GM12878 (cell line): ENCODE results near the gene SRSF10. TPM values are rescaled to one million over a fixed set of nuclear protein-coding genes. Genes with fewer than 3 reads are reported as not detected.

Source experiments
- ATAC-seq: fragments of 200-7000 bp; cut with Tn5 transposase; 3 replicates; pipeline ENCODE4 v1.9.1; 2020; ENCODE audit warnings: mild to moderate bottlenecking, moderate library complexity
- BruUV-seq: library from RNA; stranded (reverse); fragments of 400-500 nt; replicated peaks from 2 replicates; lab custom pipeline; 2021; lab: Mats Ljungman, UMichigan
- CTCF ChIA-PET: fragments of 300-600 bp; sonication (Branson Sonifier 250); formaldehyde crosslinking; extraction: SDS; loops from one replicate; lab custom pipeline; 2021; ENCODE audit warnings: inconsistent platforms; lab: Yijun Ruan, JAX
- POLR2A ChIA-PET: fragments of 350-600 bp; formaldehyde crosslinking; extraction: SDS; loops from one replicate; lab custom pipeline; 2021; ENCODE audit warnings: inconsistent platforms; lab: Charles Lee
- RAD21 ChIA-PET: fragments of 300-600 bp; sonication (Branson Sonifier 250); formaldehyde crosslinking; loops from one replicate; lab custom pipeline; 2023; ENCODE audit warnings: antibody characterized with exemption; ENCODE audit not compliant: unreplicated experiment; lab: Charles Lee
- SMC1A ChIA-PET: fragments of 300-600 bp; sonication (Branson Sonifier 250); formaldehyde crosslinking; loops from one replicate; lab custom pipeline; 2023; ENCODE audit not compliant: unreplicated experiment, uncharacterized antibody; lab: Charles Lee
- DNase-seq: peaks from one replicate; pipeline ENCODE4 v3.0.0-alpha.2; 2011; ENCODE audit warnings: low read depth, low spot score
- FAIRE-seq: peaks from 3 replicates; lab custom pipeline; 2011; peaks lifted over from hg19 to GRCh38; lab: Jason Lieb, UNC
- H2AFZ ChIP-seq: 2 replicates; pipeline ENCODE4 v1.6.0; 2011; ENCODE audit warnings: low read depth, low read length, control low read depth; ENCODE audit not compliant: control insufficient read depth
- H3K27ac ChIP-seq: 2 replicates; pipeline ENCODE4 v1.5.1; 2011; ENCODE audit warnings: control low read depth; ENCODE audit not compliant: control insufficient read depth, insufficient read depth
- H3K27me3 ChIP-seq, 2 experiments: replicated peaks in 1 of 2; 2 replicates each; pipeline versions ENCODE4 v1.6.0 to v1.6.1; 2011; ENCODE audit warnings: low read length in 1 of 2; ENCODE audit not compliant: control insufficient read depth in 2 of 2, insufficient read depth in 2 of 2
- H3K36me3 ChIP-seq, 2 experiments: 2 replicates each; pipeline ENCODE4 v1.5.1; 2011; ENCODE audit warnings: low read length in 1 of 2; ENCODE audit not compliant: control insufficient read depth in 2 of 2, insufficient read depth in 2 of 2
- H3K4me1 ChIP-seq: 2 replicates; pipeline ENCODE4 v1.6.1; 2011; ENCODE audit warnings: mild to moderate bottlenecking, low read length, moderate library complexity, mixed read lengths; ENCODE audit not compliant: control insufficient read depth, insufficient read depth
- H3K4me2 ChIP-seq: 2 replicates; pipeline ENCODE4 v1.6.0; 2011; ENCODE audit warnings: control low read depth; ENCODE audit not compliant: control insufficient read depth, insufficient read depth
- H3K4me3 ChIP-seq: fragments of 200-600 bp; sonication (generic); 2 replicates; pipeline ENCODE4 v1.5.1; 2016
- H3K79me2 ChIP-seq: 2 replicates; pipeline ENCODE4 v1.6.0; 2011; ENCODE audit warnings: low read length; ENCODE audit not compliant: control insufficient read depth, insufficient read depth
- H3K9ac ChIP-seq: 2 replicates; pipeline ENCODE4 v1.8.0; 2011; ENCODE audit warnings: low read length, control low read depth, mixed read lengths; ENCODE audit not compliant: control insufficient read depth, insufficient read depth
- H3K9me3 ChIP-seq: replicated peaks from 3 replicates; pipeline ENCODE4 v1.5.1; 2011; ENCODE audit warnings: mild to moderate bottlenecking, low read length; ENCODE audit not compliant: control insufficient read depth, insufficient read depth
- H4K20me1 ChIP-seq: 2 replicates; pipeline ENCODE4 v1.6.0; 2011; ENCODE audit not compliant: control insufficient read depth, insufficient read depth
- ATF2 ChIP-seq: IDR thresholded peaks from 2 replicates; pipeline ENCODE4 v1.6.1; 2012; ENCODE audit warnings: low read length, inconsistent platforms
- ATF7 ChIP-seq: fragments of 450-650 bp; IDR thresholded peaks from 2 replicates; pipeline ENCODE4 v1.6.1; 2016; ENCODE audit warnings: low read depth, mild to moderate bottlenecking
- DPF2 ChIP-seq: fragments of 450-650 bp; IDR thresholded peaks from 2 replicates; pipeline ENCODE4 v1.6.1; 2017; ENCODE audit warnings: mild to moderate bottlenecking
- MEF2A ChIP-seq: IDR thresholded peaks from 2 replicates; pipeline ENCODE4 v1.6.1; 2011; ENCODE audit warnings: low read depth, mild to moderate bottlenecking, low read length, moderate library complexity; ENCODE audit not compliant: insufficient read depth
- MEF2B ChIP-seq: fragments of 450-650 bp; IDR thresholded peaks from 2 replicates; pipeline ENCODE4 v1.6.1; 2018; ENCODE audit warnings: mild to moderate bottlenecking, moderate library complexity; ENCODE audit not compliant: partially characterized antibody, poor library complexity, severe bottlenecking
- MTA3 ChIP-seq: IDR thresholded peaks from 2 replicates; pipeline ENCODE4 v1.6.1; 2012; ENCODE audit warnings: low read length, inconsistent platforms, borderline replicate concordance
- MXI1 ChIP-seq: fragments of 150-350 bp; IDR thresholded peaks from 2 replicates; pipeline ENCODE4 v1.6.1; 2011; ENCODE audit warnings: low read depth, mild to moderate bottlenecking, inconsistent platforms, low read length, improper control_type of control experiment
- NFIC ChIP-seq: IDR thresholded peaks from 2 replicates; pipeline ENCODE4 v1.6.1; 2012; ENCODE audit warnings: low read depth, mild to moderate bottlenecking, inconsistent platforms, low read length, moderate library complexity
- NR2C1 ChIP-seq: fragments of 450-650 bp; IDR thresholded peaks from 2 replicates; pipeline ENCODE4 v1.6.1; 2017; ENCODE audit warnings: antibody characterized with exemption, mild to moderate bottlenecking, moderate library complexity
- RAD21 ChIP-seq: IDR thresholded peaks from 2 replicates; pipeline ENCODE4 v1.6.1; 2011; ENCODE audit warnings: mild to moderate bottlenecking, low read depth, low read length, moderate library complexity; ENCODE audit not compliant: insufficient read depth
- SIN3A ChIP-seq: IDR thresholded peaks from 2 replicates; pipeline ENCODE4 v1.6.1; 2012; ENCODE audit warnings: low read depth, low read length, improper control_type of control experiment
- SMAD1 ChIP-seq: fragments of 450-650 bp; IDR thresholded peaks from 2 replicates; pipeline ENCODE4 v1.6.1; 2018; ENCODE audit warnings: mild to moderate bottlenecking, low read depth; ENCODE audit not compliant: partially characterized antibody
- SPI1 ChIP-seq: IDR thresholded peaks from 2 replicates; pipeline ENCODE4 v1.6.1; 2011; ENCODE audit warnings: low read depth, mild to moderate bottlenecking, low read length, moderate library complexity, borderline replicate concordance; ENCODE audit not compliant: insufficient read depth
- SREBF2 ChIP-seq: IDR thresholded peaks from 2 replicates; pipeline ENCODE4 v1.6.1; 2012; ENCODE audit warnings: mild to moderate bottlenecking, low read length
- SUZ12 ChIP-seq: fragments of 200-600 bp; sonication (generic); IDR thresholded peaks from one replicate; pipeline ENCODE4 v1.6.1; 2018; ENCODE audit warnings: antibody characterized with exemption, mild to moderate bottlenecking; ENCODE audit not compliant: unreplicated experiment
- TCF12 ChIP-seq: IDR thresholded peaks from 2 replicates; pipeline ENCODE4 v1.6.1; 2011; ENCODE audit warnings: low read depth, mild to moderate bottlenecking, low read length
- ZNF207 ChIP-seq: fragments of 450-650 bp; IDR thresholded peaks from 2 replicates; pipeline ENCODE4 v1.6.1; 2014; ENCODE audit warnings: antibody characterized with exemption, mild to moderate bottlenecking, borderline replicate concordance
- ZNF24 ChIP-seq: fragments of 450-650 bp; IDR thresholded peaks from 2 replicates; pipeline ENCODE4 v1.6.1; 2017; ENCODE audit warnings: antibody characterized with exemption, mild to moderate bottlenecking
- WGBS: methylation state at CpG from one replicate; pipeline ENCODE4 v1.1.6; 2016; ENCODE audit warnings: low lambda C conversion rate; ENCODE audit not compliant: insufficient replicate concordance, insufficient coverage; ENCODE audit errors: missing lambda C conversion rate; 5-methylcytosine and 5-hydroxymethylcytosine counted together
- in situ Hi-C: fragments of 300-500 bp; cut with MboI; formaldehyde crosslinking; loops from 9 replicates; pipeline ENCODE4 v1.14.3; 2018; ENCODE audit warnings: mixed read lengths
- intact Hi-C: fragments of 100-400 bp; cut with micrococcal nuclease; formaldehyde crosslinking; loops from one replicate; pipeline ENCODE4 v1.14.2; 2022; ENCODE audit not compliant: unreplicated experiment
- polyA plus RNA-seq, 11 experiments: library from polyadenylated mRNA; depleted of rRNA in 4 of 11; unstranded in 6 of 11; stranded (reverse) in 5 of 11; fragments of >200 nt; fragmentation: Nextera tagmentation in 4 of 11; fragmentation: Illumina TruSeq in 1 of 11; extraction: Ambion mirVana in 4 of 11; extraction: Trizol in 1 of 11; gene quantifications; 1 replicate in 1 of 11; 2 replicates in 10 of 11; pipeline versions ENCODE4 v1.2.1 to v1.2.3, GENCODE V29; 2011 to 2016; ENCODE audit warnings: inconsistent platforms in 2 of 11, missing spikeins in 2 of 11, low read depth in 1 of 11
- total RNA-seq, 4 experiments: library from RNA; depleted of rRNA in 3 of 4; stranded (reverse); fragments of >200 nt in 3 of 4; fragmentation: Illumina TruSeq in 1 of 4; extraction: Trizol in 1 of 4; gene quantifications; 2 replicates each; pipeline versions ENCODE4 v1.2.1 to v1.2.3, GENCODE V29; 2013 to 2021
- TF ChIP-seq, protein P1 (sequence below): fragments of 450-650 bp; IDR thresholded peaks from 2 replicates; pipeline ENCODE4 v1.6.1; 2017; ENCODE audit warnings: mild to moderate bottlenecking, moderate library complexity

SRSF10 gene
- total and polyA plus RNA-seq, 10 of the 15 experiments (the other 5 are each of a cell fraction or from before 2014, with no cell fraction given), result 157 to 279 (median 222) TPM

GRCh38 chr1:24003331-24003972, 23.3 kb upstream of the SRSF10 start:
- H3K4me3 ChIP-seq, result no peak overlapping the region
- TF ChIP-seq SMAD1, result peak; percentile 45
- no peak for TF ChIP-seq NR2C1
- TF ChIP-seq MTA3, result no peak
- TF ChIP-seq MXI1, result no peak
- no peak for TF ChIP-seq NFIC
- TF ChIP-seq ZNF24, result peak; percentile 21; the same call in 1 of the 2 replicates
- TF ChIP-seq SPI1, result no peak
- TF ChIP-seq SUZ12, result no peak
- no peak for TF ChIP-seq MEF2A
- TF ChIP-seq RAD21, result no peak
- peak; percentile 40; the same call in 1 of the 2 replicates for TF ChIP-seq DPF2
- TF ChIP-seq ATF7, result peak; percentile 64; the same call in 1 of the 2 replicates
- TF ChIP-seq SREBF2, result no peak
- TF ChIP-seq MEF2B, result peak; percentile 99
- TF ChIP-seq, protein P1, sequence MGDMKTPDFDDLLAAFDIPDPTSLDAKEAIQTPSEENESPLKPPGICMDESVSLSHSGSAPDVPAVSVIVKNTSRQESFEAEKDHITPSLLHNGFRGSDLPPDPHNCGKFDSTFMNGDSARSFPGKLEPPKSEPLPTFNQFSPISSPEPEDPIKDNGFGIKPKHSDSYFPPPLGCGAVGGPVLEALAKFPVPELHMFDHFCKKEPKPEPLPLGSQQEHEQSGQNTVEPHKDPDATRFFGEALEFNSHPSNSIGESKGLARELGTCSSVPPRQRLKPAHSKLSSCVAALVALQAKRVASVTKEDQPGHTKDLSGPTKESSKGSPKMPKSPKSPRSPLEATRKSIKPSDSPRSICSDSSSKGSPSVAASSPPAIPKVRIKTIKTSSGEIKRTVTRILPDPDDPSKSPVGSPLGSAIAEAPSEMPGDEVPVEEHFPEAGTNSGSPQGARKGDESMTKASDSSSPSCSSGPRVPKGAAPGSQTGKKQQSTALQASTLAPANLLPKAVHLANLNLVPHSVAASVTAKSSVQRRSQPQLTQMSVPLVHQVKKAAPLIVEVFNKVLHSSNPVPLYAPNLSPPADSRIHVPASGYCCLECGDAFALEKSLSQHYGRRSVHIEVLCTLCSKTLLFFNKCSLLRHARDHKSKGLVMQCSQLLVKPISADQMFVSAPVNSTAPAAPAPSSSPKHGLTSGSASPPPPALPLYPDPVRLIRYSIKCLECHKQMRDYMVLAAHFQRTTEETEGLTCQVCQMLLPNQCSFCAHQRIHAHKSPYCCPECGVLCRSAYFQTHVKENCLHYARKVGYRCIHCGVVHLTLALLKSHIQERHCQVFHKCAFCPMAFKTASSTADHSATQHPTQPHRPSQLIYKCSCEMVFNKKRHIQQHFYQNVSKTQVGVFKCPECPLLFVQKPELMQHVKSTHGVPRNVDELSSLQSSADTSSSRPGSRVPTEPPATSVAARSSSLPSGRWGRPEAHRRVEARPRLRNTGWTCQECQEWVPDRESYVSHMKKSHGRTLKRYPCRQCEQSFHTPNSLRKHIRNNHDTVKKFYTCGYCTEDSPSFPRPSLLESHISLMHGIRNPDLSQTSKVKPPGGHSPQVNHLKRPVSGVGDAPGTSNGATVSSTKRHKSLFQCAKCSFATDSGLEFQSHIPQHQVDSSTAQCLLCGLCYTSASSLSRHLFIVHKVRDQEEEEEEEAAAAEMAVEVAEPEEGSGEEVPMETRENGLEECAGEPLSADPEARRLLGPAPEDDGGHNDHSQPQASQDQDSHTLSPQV, result no peak
- peak; percentile 63; the same call in 1 of the 2 replicates for TF ChIP-seq ZNF207
- TF ChIP-seq SIN3A, result no peak
- peak; percentile 70; the same call in 1 of the 2 replicates for TF ChIP-seq TCF12
- 0 out of 2 replicates have a peak, but pooled peaks have one; percentile 37 for TF ChIP-seq ATF2

More at GRCh38 chr1:24003331-24003972, 23.3 kb upstream of the SRSF10 start:
- no peak overlapping the region for H3K4me2 ChIP-seq
- ChIA-PET CTCF (interaction anchor here (0.9 to 7.2 kb wide), 19 partner anchors 8 to 390 kb away, joined by 3 to 51 read pairs (median 4); partner anchors contain the start of genes PNRC2 and SRSF10), POLR2A (interaction anchor here (0.6 to 2.3 kb wide), 15 partner anchors 8 to 1134 kb away, joined by 3 to 12 read pairs (median 4); partner anchors contain the start of genes PNRC2 and SRSF10), RAD21 (interaction anchor here (0.5 to 2.6 kb wide), 20 partner anchors 8 to 389 kb away, joined by 3 to 28 read pairs (median 4); partner anchors contain the start of genes CNR2, PNRC2 and SRSF10), SMC1A (interaction anchor here (0.6 to 4.6 kb wide), 24 partner anchors 8 to 1899 kb away, joined by 3 to 63 read pairs (median 6); partner anchors contain the start of genes PNRC2 and SRSF10)
- no peaks in the 10 kb centered on the region for H3K36me3 ChIP-seq
- H3K9me3 ChIP-seq, result no peaks in the 10 kb centered on the region; the same call in 2 of the 3 replicates
- no TSS peak for BruUV-seq
- 4% methylated on average over 4 of the region's 4 CpGs for WGBS
- intact Hi-C loops (no loop called here), in situ Hi-C loops (no loop called here)
- H3K27me3 ChIP-seq, result no peaks in the 10 kb centered on the region
- ATAC-seq (peak; percentile 91), FAIRE-seq (peak; percentile 52), DNase-seq (peak; percentile 81)
- no peak overlapping the region for H3K9ac ChIP-seq
- H2AFZ ChIP-seq, result no peak overlapping the region
- peaks cover 7% of the 10 kb centered on the region for H3K4me1 ChIP-seq
- H3K27ac ChIP-seq, result no peak overlapping the region
- H4K20me1 ChIP-seq, result no peaks in the 10 kb centered on the region
- no peaks in the 10 kb centered on the region for H3K79me2 ChIP-seq
